HG03066 (cell line): Measurements from ENCODE around the gene HOXD11.

Source experiments
- ATAC-seq: cut with Tn5 transposase; IDR thresholded peaks from one replicate; pipeline ENCODE4 v1.9.1; 2021; ENCODE audit warnings: low read depth; ENCODE audit not compliant: unreplicated experiment

Gene HOXD11

DNA sequence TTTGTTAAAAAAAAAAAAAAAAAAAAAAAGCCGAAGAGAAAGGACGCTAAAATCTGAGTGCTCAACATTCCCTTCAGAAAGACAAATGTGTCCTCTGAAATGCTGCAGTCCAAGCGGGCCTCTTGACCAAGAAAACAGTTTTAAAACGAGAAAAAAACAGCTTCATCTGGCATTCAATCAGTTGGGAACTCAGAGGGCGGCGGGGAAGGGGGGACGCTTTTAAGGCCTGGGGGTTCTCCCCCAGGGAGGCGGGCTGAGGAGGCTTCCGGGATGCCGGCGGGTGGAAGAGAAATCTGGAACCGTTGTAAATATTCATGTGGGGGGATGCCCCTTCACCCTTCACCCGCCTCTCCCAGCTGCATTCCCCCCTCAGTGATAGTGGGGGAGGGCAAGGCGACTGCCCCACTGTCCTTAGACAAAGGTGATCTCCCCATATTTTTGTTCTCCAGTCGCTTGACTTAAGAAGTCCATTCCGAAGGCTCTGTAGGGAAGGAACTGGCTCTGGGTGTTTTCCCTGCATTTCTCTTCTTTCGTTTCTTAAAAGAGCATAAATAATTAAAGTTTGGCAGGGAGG lies 3.3 kb upstream of the HOXD11 start:
- ATAC-seq: no peak

DNA sequence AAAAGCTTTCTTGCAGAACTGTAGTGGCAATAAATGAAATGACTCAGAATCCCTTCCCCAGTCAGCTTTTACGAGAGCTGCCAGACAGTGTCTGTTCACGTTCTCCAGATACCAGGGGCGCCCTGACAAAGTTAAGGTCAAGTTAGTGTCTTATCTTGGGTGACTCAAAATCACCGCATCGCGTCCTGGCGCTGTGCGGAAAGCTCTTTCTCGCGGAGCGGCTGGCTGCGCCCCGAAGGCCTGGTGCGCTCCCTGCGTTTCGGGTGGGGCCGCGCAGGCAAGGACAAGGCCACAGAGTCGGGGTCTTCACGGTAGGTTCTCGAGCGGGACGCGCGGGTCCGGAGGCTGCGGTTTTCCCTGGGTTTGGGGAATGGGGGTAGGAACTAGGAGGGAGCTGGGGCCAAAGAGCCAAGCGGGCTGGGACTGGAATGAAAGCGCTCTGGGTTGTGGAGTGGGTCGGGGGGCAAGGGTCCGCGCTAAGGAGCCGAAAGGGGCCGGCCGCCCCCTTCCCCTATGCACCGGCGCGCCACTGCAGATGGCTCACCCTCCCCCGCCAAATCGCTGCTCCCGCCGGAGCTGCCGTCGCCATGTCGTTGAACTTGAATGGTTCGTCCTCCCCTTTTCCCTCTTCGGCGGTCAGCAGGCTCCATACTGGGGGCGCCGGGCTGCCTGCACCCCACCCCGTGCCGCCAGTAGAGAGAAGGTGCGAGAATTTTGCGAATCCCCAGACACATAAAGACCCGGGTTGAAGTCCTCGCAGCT lies 2.6 kb upstream of the HOXD11 start:
- no peak for ATAC-seq

DNA sequence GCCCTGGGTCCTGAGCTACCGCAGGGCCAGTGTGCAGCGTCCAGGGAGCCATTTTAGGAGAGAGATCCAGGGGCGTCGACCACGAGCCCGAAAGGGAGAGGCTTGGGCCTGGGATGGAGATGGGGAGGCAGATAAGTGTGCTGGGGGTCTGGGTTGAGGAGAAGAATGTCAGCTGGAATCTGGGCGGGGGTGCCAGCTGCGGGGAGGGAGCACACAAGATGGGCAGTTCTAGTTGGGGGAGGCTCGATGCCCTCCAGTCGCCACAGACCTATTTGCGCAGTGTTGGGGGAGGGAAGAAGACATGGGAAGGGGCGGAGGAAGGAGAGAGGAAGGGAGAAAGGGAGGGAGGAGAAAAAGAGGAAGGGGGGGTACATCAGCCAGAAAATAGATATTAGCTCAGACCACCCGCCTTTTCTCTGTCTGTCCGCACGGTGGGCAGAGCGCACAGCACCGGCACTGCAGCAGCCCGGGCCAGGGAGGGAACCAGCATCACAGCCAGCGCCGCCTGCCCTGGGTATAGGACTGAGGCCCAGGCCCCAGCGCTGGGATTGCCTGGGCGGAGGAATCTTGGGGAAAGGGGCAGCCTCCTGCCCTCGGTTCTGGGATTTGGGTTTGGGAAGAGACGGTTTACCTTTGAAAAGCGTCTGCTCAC lies 1.9 kb upstream of the HOXD11 start:
- ATAC-seq: no peak

DNA sequence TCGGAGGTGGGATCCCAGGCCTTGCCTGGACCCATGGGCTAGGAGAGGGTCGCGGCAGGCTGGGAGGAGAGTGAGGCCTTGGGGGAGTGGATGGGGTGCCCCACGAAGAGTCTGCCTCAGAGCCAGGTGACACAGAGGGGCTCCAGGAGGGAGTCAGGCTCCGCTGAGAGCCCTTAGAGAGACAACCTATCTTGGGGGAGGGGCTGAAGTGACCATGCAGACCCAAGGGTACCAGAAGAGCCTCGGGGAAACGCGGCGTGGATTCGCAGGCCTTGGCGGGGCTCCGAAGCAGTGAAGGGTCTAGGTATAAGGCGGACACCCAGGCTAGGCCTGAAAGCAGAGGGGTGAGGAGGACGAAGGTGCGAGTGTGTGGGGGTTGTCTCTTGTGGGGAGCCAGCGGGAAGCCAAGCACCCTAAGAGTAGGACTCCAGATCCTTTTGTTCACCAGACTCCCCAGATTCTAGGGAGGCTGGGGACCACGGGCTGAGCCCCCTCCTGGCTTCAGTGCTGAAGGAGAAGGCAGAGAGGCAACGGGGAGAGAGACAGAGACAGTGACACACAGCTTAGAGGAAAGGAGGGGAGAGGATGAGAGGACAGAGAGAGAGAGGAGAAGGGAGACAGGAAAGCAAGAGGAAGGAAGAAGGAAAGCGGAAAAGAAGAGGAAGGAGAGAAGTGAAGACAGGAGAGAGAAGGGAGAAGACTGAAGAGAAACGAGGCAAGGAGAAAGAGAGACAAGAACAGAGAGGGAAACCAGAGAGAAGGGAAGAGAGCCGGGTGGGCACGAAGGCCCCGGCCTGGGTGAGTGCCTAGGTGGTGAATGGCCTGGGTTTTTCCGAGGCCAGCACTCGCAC lies 1.1 kb upstream of the HOXD11 start:
- ATAC-seq: no peak

DNA sequence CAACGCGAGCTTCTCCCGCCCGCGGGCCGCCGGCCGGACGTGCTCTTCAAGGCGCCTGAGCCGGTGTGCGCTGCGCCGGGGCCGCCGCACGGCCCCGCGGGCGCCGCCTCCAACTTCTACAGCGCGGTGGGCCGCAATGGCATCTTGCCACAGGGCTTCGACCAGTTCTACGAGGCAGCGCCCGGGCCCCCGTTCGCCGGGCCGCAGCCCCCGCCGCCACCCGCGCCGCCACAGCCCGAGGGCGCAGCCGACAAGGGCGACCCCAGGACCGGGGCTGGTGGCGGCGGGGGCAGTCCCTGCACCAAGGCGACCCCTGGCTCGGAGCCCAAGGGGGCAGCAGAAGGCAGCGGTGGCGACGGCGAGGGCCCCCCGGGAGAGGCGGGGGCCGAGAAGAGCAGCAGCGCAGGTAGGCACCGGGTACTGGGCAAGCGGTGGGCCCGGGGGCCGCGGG lies 676 bp downstream of the HOXD11 start:
- ATAC-seq: no peak

DNA sequence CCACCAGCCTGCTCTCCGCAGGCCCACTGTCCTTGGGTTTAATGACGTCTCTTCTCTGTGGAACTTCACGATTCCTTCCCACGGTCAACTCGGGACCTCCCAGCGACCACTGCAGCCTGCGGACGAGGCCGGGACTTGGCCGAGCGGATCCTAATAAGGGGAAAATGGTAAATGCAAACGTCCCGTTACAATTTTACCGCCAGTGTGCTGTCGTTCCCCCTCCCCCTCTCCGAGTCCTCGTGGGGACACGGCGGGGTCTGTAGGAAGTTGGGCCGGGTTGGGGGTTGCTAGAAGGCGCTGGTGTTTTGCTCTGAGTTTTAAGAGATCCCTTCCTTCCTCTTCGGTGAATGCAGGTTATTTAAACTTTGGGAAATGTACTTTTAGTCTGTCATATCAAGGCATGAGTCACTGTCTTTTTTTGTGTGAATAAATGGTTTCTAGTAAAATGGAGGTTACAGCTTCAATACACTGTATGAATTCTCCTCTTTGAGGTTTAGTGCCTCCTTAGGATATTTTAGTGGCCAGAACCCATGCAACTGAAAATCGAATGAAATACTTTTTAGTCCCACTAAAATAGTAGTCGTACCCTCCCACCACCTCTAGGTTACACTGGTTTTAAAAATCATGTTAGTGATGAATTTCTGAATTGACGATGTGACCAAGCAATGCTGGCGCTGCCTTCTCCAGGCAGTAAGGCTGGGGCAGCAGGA lies 2.3 kb downstream of the HOXD11 start:
- no peak for ATAC-seq

DNA sequence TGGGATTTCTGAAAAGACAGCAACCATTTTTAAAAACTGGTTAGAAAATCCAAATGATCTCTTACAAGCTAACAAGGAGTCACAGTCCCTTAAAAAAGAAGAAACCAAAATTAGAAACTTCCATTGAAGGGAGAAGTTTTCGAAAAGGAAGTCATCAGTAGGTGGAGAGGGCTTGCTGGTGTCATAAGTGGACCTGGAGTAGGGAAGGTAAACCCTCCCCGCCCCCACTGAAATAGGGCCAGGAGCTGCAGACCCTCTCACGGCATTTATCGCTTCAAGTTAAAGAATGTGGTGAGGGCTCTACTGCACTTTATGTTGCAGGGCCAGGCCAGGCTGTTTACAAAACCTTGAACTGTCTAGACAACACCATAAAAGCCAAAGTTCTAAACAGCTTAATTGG lies 2.9 kb downstream of the HOXD11 start:
- no peak for ATAC-seq

DNA sequence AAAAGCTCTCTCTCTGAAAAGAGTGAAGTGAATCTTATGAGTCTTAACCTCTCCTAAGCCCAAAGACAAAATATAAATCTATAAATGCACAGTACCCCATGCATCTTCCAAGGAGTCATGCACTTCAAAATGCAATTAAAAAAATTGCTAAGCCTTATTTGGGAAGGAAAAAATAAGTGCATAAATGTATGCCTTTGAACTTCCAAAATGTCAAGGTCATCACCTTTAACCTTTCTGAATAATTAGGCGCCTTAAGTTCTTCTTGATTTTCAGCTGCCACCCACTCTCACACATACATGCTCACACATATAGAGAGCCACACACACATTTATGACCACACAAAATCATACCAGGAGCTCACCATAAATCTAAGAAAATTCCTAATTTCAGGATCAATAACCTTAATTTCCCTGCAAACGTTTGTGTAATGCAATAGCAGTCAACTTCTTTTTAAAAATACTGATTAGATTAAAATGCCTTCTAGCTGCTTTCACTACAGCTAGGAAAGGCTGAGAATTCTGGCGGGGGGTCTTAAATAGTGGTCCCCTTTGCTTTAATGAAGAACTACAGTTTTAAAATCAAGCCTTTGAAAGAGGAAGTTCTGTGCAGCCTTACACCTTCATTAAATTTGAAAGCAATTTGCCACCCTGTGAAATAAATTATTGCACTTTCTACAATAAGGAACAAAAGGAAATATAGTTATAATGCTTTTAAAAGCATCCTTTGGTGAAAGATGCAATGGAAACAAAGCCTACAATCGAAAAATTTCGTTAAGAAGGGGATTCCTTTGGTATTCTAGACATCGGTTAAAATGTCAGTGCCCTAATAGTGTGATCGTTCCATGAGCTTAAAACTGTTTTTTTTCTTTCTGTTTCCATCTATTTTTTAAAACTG lies 3.6 kb downstream of the HOXD11 start:
- no peak for ATAC-seq

DNA sequence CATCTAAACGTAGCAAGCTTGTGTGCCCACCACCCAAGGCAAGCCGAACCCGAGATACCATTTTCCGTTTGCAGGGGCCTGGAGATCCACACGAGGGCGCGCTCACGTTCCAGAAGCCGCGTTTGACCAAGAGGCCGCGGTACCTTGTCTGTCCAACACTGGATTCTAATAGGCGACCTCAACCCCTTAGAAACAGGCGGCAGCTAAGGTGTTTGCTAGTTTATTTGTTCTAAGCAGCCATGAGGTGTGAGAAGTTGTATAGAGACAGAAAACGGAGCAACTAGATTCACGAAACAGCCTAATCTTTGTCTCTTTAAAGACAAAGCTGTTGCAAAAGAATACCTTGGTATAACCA lies 4.2 kb downstream of the HOXD11 start:
- no peak for ATAC-seq

DNA sequence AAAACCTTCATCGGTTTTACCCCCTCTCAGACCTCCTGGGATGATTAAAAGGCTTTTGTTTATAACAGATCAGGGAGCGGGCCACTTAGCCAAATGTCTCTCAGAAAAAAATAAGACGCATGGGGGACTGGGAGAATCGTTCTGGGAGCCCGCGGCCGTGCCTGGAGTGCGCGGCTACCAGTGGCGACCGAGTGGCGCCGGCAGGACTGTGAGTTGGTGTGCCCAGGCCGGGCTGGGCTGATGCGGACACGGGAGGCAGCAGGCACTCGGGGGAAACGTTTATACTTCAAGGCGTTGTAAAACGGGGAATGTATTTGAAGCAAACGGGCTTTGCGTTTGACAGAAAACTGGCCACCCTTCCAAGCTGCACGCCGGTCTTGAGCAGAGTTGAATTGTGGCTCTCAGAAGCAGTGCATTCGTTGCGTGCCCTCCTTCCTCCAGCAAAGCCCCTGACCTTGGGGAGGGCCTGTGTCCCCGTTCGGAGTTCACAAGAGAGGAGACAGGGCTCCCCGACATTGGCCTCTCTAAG lies 4.8 kb downstream of the HOXD11 start:
- ATAC-seq: no peak

DNA sequence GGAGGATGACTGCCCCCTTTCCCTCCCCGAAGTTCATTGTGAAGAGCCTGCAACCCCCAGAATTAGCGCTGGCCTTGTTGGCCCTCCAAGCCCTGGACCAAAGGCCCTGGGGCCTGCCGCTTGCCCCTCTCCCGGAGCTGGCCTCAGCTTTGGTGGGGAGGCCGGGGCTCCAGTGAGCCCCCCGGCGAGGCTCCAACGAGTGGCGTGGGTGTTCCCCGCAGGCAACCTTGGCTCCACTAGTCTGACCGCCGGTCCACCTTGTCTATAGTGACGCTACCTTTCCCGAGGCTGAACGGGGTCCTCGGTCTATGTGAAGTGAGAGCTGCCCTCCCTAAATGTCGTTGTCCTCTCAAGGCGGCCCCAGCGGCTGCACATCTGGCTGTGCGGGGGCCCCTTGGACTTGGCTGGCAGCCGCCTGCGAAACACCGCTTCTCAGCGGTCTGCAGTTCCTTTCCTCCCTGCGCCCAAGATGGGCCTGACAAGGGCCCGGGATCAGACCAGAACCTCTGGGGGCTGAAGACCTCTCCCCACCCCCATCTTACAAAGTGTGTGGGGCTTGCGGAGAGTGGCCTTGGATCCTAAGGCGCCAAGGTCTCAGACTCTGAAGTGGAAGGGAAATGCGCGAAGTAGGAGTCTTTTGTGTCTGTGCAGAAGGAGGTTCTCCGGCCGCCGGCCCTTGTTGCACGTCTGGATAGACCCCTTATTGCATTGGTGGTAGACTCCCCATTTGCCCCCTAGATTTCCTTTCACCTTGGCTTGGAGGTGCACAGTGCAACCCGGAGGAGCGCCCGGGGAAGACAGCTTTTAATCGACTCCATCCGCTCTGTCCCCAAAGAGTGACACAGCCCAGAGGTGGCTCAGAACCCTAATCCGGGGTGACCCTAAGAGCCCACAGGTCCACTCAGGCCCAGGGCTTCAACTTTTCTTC lies 5.6 kb downstream of the HOXD11 start:
- no peak for ATAC-seq

DNA sequence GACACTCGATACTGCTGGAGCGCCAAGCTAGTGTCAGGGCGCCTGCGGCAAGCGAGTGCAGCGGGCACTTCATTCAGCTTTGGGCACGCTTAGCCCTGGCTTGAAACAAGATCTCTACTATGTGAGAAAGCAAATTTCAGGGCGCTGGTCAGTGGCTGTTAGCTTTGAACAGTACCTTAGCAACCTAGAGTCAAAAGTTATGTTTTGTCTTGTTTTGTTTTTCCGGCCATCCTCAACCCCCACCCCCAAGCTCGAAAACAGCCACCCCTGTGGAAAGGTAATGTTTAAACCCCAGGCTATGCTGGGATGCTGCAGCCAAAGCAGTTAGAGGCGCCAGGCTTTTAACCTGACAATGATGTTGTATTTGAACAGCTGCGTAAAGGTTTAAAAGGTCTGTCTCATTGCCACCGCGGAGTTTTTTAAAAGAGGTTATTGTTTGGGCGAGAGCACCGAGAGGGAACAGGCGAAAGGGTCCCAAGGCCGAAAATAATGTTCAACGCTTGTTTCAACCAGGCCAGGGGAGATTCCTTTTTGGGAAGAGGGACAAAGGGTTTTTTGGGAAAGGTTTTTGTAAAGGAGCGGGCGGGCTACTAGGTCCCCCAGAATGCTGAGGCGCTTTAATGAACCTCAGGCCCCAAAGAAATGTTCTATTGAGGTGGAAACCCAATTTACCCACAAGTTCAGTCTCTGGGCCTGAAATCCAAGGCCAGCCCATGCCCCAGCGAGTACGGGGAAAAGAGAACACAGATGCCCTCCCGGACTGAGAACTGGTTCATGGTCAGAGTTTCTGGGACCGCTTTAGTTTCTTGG lies 7.2 kb downstream of the HOXD11 start:
- no peak for ATAC-seq

DNA sequence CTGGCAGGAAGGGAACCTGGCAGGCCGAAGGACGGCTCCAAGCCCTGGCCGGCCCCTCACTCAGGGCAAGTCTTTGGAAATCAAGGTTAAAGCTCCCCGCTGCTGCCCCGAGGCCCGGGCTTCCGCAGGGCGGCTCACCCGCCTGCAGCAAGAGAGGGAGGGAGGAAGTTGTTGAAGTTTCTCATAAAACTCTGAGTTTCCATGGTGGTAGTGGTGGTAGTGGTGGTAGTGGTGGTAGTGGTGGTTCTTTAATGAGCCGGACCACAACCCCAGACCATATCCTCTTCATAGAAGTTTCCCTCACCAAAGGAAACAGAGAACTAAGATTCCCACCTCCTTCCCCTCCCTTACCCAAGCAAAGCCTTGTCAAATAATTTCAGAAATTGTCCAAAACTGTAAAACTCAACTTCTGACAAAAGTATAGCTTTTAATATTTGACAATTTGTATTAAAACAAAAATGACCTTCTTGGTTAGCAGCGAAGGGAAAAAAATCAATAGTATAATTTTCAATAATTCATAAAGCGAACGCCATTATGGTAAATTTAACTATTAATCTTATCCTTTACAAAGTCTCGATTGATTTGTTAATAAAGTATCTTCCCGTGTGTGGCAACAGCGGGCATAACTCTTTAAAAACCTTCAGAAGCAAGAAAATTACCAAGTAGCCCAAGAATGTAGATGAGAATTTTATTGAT lies 8.0 kb downstream of the HOXD11 start:
- no peak for ATAC-seq

DNA sequence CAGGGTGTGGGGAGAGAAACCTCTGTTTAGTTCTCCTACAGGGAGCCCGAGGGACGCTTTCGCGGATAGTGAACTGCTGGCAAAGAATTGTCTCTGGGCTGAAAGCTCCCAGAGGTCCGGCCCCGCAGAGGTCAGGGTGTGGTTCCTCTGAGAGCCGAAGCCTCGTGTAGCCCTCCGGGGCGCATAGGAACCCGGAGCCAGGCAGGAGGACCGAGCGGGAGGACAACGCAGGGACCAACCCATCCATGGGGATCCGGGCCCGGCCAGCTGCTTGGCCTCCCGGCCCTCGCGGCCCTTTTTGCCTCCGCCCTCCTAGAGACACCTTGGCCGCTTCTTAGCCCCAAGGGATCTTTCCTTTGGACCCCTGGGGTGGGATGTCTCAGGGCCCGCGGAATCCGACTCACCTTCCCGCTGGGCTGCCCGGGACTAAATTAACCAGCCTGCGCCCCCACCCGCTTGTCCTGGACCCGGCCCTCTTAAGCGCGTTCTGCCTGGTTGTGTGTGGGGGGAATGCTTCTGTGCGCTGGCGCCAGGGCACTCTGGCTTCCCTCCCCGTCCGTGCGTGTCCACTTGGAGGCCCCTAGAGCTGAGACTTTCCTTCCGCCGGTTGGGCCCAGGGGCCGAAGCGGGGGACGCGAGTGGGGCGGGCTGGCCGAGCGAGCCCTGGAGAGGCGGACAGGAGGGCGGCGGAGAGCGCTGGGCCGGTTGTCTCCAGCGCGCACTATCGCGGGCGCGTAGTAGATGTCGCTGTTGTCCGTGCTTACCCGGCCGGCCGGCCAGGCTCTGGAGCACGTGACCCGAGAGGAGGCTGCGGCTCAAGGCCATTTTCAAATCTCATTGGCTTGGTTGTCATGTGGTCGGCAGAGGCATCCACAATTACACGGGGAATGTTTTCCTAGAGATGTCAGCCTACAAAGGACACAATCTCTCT lies 9.1 kb downstream of the HOXD11 start, which contains the start of gene HOXD10:
Gene HOXD10, plus strand, starts transcription at position 896 of the 931 bp plus-strand sequence. CDS start 56 bp downstream, outside the sequence.
- ATAC-seq: no peak

DNA sequence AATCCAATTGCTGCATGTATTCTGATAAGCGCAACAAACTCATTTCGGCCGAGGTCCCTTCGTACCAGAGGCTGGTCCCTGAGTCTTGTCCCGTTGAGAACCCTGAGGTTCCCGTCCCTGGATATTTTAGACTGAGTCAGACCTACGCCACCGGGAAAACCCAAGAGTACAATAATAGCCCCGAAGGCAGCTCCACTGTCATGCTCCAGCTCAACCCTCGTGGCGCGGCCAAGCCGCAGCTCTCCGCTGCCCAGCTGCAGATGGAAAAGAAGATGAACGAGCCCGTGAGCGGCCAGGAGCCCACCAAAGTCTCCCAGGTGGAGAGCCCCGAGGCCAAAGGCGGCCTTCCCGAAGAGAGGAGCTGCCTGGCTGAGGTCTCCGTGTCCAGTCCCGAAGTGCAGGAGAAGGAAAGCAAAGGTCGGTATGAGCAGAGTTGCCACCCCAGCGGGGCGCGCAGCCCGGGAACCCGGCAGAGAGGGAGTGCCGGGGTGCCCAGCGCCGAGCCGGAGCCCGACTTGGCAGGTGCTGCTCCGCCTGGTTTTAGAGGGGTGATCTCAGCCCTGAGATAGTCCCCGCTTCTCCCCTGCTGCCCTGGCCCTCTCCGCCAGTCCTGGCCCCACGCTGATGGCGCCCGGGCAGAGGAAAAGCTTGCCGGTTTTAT lies 10.2 kb downstream of the HOXD11 start:
- ATAC-seq: no peak
